Measurements from ENCODE around the gene ZNF609. TPM values are rescaled to one million over a fixed set of nuclear protein-coding genes. Genes with fewer than 3 reads are reported as not detected.
A peak's percentile ranks its signal among the peaks of the same experiment; 100 is the strongest.

The ZNF609 gene
- total RNA-seq, 1 donor from 2014 or later: 12.1 TPM

GRCh38 chr15:64536244-64536836 is 76.0 kb downstream of the ZNF609 start:
- DNase-seq (ENCODE audit: low read depth in 2 of 2): peak; percentile 11 to 91

DNA sequence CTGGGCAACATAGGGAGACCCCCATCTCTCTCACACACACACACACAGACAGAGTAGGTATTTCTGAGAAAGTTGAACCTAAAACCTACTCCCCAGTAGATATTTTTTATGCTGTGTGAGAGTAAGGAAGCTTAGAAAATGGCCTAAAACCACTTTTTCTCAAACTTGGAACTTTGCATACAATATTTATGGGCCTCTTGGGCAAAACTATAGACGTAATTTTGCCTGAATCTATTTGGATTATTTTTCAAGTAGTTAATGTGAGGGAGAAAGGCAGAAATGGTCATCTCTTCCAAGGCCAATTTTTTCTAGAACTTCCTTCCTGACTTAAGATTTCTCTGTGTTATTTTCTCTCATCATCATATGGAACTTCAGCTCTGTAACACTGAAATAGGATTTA is 81.7 kb downstream of the ZNF609 start:
- no peak for DNase-seq (ENCODE audit: low read depth in 2 of 2)

- no peak for DNase-seq (ENCODE audit: low read depth in 2 of 2)
Measured at GRCh38 chr15:64544450-64544849, 84.1 kb downstream of the ZNF609 start.

DNA sequence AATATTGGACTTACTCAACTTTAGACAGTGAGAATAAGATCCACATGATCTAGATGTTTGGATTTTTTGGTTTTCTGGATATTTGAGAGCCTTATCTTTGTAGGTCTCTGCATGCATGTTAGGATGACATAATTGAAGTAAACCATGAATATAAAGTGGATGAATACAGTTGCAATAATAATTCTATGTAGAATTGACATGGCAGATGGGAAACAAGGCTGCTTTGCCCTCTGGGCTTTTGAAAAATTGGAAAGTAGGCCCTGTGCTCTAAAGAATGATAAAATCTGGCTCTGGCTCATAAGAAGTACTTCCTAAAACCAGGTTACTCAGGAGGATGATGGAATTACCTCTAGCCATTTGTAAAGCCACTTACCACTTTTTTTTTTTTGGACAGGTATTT is 86.9 kb downstream of the ZNF609 start:
- DNase-seq (ENCODE audit: low read depth in 2 of 2): no peak

DNA sequence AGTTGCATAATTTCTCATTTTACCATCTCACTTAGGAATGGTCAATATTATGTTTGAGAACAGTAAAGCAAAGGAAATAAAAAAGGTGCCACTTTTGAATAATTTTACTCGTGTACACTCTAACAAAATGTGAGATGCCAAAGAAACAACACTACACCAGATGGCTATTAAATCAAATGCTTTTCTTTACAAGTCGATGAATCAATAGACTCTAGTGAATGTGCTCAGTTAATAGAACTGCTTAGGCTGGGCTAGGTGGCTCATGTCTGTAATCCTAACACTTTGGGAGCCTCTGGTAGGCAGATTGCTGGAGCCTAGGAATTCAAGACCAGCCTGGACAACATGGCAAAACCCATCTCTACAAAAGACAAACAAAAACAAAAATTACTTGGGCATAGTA is 87.9 kb downstream of the ZNF609 start:
- DNase-seq (ENCODE audit: low read depth in 2 of 2): no peak

- DNase-seq (ENCODE audit: low read depth in 2 of 2): no peak
Measured at GRCh38 chr15:64549860-64550259, 89.5 kb downstream of the ZNF609 start.

- DNase-seq (ENCODE audit: low read depth in 2 of 2): no peak
Measured at GRCh38 chr15:64552281-64552948, 92.0 kb downstream of the ZNF609 start.

DNA sequence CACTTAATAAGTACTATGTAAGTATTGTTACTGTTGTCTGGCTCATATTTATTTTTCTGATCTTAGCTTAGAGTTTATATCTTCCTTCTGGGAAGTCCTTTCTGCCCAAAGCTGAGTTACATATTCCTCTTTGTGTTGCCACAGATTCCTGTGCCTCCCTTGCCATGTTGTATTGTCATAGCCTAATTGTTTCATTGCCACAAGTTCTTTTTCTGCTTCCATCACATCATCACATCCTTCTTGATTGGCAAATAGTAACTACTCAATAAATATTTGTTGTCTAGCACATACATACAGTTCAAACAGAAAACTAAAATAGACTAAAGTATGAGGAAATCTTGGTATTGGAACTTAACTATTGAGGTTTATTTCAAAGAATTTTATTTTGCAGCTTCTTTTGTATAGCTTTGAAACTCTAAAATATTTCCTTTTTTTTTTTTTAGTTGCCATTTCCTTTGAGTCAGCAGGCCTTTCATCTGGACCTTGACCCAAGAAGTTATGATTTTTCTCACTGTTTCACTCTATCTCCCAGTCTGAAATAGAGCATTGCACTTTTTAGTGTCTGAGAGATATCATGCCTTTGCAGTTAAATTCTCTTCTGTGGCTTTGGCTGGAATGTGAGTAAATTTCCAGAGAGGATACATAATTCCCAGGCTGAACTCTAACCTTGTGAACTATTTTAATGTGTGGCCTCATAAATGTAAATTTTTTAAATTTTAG is 98.2 kb downstream of the ZNF609 start:
- DNase-seq (ENCODE audit: low read depth in 2 of 2): peak in 1 of 2 donors; percentile 29

GRCh38 chr15:64559243-64559642 is 98.9 kb downstream of the ZNF609 start:
- DNase-seq (ENCODE audit: low read depth in 2 of 2): no peak

DNA sequence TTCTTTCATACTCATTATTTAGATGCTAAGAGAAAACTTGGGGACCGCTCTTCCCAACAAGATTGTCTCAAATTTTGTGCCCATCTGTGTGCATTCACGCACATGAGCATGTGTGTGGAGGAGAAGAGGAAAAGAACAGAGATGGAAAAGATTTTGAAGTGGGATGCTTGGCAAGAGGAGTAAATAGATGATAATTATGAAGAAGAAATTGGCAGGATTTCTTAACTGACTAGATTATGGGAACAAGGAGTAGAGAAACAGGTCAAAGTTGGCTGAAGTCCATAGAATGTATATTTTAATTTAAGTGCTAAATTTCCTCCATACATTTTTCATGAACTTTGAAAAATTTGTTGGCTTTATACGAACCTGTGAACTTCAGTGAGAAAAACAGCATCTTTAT is 100.1 kb downstream of the ZNF609 start:
- DNase-seq (ENCODE audit: low read depth in 2 of 2): no peak

GRCh38 chr15:64560998-64561397 is 100.6 kb downstream of the ZNF609 start:
- no peak for DNase-seq (ENCODE audit: low read depth in 2 of 2)

DNA sequence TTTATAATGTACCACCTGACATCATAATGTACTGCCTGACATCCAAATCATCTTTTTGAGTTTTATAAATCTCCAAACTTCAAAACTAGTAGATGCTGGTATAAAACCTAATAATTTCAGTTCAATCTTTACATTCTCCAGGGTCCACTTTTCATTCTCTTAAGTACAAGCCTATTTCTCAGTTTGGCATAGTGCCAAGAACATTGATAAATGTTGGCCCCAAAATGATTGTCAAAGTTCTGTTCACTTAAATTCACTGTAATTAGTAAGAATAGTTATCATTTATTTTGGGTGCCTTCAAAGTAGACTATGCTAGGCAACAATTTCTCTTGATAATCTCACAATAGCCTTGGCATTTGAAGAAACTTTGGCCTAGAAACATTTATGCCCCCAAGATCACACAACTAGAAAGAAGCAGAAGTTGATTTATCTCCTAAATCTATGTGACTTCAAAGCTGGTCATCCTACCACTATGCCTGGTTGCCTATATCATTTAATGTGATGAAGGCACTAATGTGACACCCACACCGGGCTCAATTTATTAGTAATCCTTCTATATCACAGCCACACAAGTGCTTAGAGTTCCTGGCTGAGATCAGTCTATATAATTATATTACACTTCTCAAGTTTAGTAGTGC is 101.7 kb downstream of the ZNF609 start:
- DNase-seq (ENCODE audit: low read depth in 2 of 2): no peak

DNA sequence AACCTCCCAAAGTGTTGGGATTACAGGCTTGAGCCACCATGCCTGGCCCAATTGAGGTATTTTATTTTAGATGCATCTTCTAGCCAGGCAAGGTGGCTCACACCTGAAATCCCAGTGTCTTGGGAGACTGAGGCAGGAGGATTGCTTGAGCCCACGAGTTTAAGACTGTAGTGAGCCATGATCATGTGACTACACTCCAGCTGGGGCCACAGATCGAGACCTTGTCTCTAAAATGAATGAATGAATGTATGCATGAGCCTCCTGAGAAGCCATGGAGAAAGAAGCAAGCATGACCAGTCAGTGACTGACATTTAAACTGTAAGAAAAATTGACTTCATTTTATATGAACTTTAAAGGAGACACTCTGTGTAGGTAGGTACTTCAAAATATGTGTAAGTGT is 105.7 kb downstream of the ZNF609 start:
- no peak for DNase-seq (ENCODE audit: low read depth in 2 of 2)

- DNase-seq (ENCODE audit: low read depth in 2 of 2): no peak
Measured at GRCh38 chr15:64566629-64567427, 106.5 kb downstream of the ZNF609 start.

DNA sequence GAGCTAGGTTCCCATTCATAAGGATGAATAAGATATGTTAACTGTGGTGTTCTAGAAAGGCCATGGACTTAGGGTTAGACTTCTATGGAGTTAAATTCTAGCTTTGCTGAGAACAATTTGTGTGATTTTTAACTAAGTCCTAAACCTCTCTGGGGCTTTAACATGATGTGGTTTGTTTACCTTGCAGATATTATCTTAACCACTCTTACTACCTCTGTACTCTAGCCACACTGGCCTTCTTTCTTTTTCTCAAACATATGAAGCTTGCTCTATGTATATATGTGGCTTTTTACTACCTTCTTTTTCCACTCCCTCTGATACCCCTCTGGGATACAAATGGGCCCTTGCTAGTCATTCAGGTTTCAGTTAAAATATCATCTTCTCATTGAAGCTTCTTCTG is 108.4 kb downstream of the ZNF609 start:
- DNase-seq (ENCODE audit: low read depth in 2 of 2): no peak

- peak; percentile 23 to 61 for DNase-seq (ENCODE audit: low read depth in 2 of 2)
Measured at GRCh38 chr15:64571857-64572291, 111.5 kb downstream of the ZNF609 start.

- DNase-seq (ENCODE audit: low read depth in 2 of 2): no peak
Measured at GRCh38 chr15:64572856-64573255, 112.5 kb downstream of the ZNF609 start.

- DNase-seq (ENCODE audit: low read depth in 2 of 2): no peak
Measured at GRCh38 chr15:64574301-64575017, 114.1 kb downstream of the ZNF609 start.

GRCh38 chr15:64580696-64581407 is 120.5 kb downstream of the ZNF609 start:
- DNase-seq (ENCODE audit: low read depth in 2 of 2): no peak

GRCh38 chr15:64581408-64581761 is 121.0 kb downstream of the ZNF609 start:
- DNase-seq (ENCODE audit: low read depth in 2 of 2): no peak

All from dermis microvascular lymphatic vessel endothelial cell (primary cell).